Fibroblast of the aortic adventitia (primary cell): Measurements from ENCODE around the gene ENDOU. TPM values are rescaled to one million over a fixed set of nuclear protein-coding genes. Genes with fewer than 3 reads are reported as not detected.

Source experiments
- DNase-seq: peaks from one replicate; pipeline ENCODE4 v3.0.0-alpha.2; 2010; ENCODE audit warnings: low read depth
- H3K4me3 ChIP-seq: 2 replicates; pipeline ENCODE4 v1.5.1; 2011; ENCODE audit warnings: low read depth, mild to moderate bottlenecking, control low read depth, low read length, moderate library complexity
- CTCF ChIP-seq: IDR thresholded peaks from 2 replicates; pipeline ENCODE4 v1.5.1; 2011; ENCODE audit warnings: mild to moderate bottlenecking, low read length, control low read depth, inconsistent platforms; ENCODE audit not compliant: insufficient read depth
- total RNA-seq: library from RNA; depleted of rRNA; stranded (reverse); fragments of >200 nt; gene quantifications from 2 replicates; pipeline ENCODE4 v1.2.3, GENCODE V29; 2012; ENCODE audit warnings: low replicate concordance

ENDOU gene
- total RNA-seq = 0.36 TPM in 1 of 2 replicates, not detected in the other

DNA sequence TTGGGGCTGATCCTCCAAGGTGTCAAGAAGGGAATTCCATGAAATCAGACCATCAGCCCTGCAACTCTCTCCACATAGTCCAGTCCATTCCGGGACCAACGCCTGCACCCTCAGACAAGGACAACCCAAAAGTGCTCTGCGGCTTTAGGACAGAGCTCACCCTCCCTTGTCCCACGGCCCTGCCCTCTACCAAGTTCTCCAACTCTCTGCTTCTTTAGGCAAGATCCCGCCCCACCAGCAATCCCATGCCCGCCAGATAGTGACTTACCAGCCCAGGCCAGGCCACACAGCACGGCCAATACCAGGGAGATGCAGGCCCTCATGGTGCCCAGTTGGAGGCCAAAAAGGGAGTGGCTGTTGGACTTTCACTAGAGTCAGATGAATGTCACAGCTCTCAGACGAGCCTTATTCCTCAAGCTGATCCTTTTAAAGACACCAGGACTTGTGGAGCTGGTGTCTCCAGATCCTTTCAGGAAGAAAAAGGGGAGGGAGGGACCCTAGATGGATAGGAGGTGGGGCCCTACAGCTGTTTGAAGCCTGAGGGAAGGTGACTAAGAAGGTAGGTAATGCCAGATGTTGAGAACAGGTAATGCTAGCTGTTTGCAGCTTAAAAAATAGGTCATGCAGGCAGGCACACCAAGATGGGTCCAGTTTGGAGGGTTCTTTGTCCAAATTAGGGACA is at the start of gene ENDOU:
ENDOU (minus strand) TSS at position 400 of the 682 bp plus-strand sequence; CDS start at position 323, 77 bp downstream.
- no peak for TF ChIP-seq CTCF
- no peak within 1 kb of the TSS for H3K4me3 ChIP-seq
- DNase-seq = no peak

GRCh38 chr12:47774663-47775062 is 49.4 kb upstream of the ENDOU start:
- no peak for DNase-seq
- H3K4me3 ChIP-seq = no peak overlapping the region
- no peak for TF ChIP-seq CTCF

DNA sequence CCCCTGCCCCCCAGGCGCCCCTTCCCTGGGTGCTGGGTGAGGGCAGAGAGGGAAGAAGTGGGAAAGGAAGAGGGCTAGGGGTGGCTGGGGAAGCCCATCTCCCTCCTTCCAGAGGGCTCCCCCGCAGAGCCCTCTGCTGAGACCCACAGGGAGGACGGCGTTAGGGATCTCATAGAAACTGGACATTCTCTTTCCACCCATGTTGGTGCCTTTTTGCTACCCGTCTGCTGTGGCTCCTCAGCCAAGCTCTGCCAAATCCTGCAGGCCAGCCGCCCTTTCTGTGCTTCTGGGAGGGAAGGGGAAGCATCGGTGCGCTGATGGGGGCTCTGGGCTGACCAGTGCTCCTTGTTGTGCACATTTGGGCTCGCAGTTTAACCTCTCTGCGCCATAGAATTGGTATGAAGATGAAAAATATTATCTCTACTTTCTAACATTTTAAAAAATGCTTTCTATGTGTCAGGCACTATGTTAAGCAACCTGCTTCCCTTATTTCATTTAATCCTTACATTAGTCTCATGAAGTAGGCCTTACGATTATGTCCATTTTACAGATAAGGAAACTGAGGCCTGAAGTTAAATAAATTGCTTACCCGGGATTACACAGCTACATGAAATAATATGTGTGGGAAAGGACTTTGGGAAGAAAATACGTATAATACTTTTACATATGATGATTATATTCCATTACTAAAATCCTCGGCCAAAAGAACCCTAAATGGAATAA is 48.7 kb upstream of the ENDOU start:
- no peak for TF ChIP-seq CTCF
- DNase-seq = no peak
- H3K4me3 ChIP-seq = peak overlapping the region; percentile 72

- H3K4me3 ChIP-seq = peak within 1 kb of the TSS; percentile 72
- peak; percentile 34 for TF ChIP-seq CTCF
- peak; percentile 44 for DNase-seq
Observed at GRCh38 chr12:47773062-47773857, 48.0 kb upstream of the ENDOU start, which contains the start of gene SLC48A1. SLC48A1 (plus strand) TSS chr12:47773238; CDS start chr12:47773305, 67 bp downstream.

- no peak for TF ChIP-seq CTCF
- no peak for DNase-seq
- H3K4me3 ChIP-seq = peak overlapping the region; percentile 66
Observed at GRCh38 chr12:47772738-47773061, 47.4 kb upstream of the ENDOU start.

DNA sequence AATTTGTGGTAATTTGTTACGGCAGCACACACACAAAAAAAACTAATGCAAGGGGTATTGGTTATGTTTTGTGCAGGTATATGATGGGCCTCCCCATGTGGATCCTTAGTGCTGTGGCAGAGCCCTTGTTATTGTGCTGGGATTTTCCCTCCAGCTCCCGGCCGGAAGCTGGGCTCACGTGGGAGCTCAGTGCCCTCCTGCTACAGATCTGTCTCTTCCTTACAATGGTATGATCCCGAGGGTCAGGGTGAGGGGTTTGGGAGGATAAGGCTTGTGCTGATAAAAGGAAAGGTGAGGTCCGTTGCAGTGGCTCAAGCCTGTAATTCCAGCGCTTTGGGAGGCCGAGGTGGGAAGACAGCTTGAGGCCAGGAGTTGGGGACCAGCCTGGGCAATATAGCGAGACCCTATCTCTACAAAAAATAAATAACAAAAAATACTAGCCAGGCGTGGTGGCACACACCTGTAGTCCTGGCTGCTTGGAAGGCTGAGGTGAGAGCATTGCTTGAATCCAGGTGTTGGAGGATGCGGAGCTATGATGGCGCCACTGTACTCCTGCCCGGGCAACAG is 46.9 kb upstream of the ENDOU start:
- no peak overlapping the region for H3K4me3 ChIP-seq
- TF ChIP-seq CTCF = no peak
- DNase-seq = no peak
